ENCODE measurements around the gene RBM20. TPM values are rescaled to one million over a fixed set of nuclear protein-coding genes. Genes with fewer than 3 reads are reported as not detected.

The RBM20 gene
- total and polyA plus RNA-seq, 2 of the 4 experiments (the other 2 are of a cell fraction) = under 0.01 to 0.15 TPM

- peaks cover 3% of the 10 kb centered on the region for H3K27me3 ChIP-seq (ENCODE audit: control insufficient read depth, insufficient read depth, low read length)
- H3K4ac ChIP-seq (ENCODE audit: low read depth, low read length) = no peak overlapping the region
- H4K20me1 ChIP-seq (ENCODE audit: insufficient read depth, low read length) = no peaks in the 10 kb centered on the region
- no peak overlapping the region for H4K91ac ChIP-seq (ENCODE audit: insufficient read depth, low read depth, low read length)
- H4K8ac ChIP-seq (ENCODE audit: low read depth in 2 of 2, low read length in 2 of 2) = no peak overlapping the region
- H3K14ac ChIP-seq (replicated peaks; ENCODE audit: low read depth, low read length) = no peak overlapping the region
- DNase-seq = no peak
- no CpG with 5 or more reads among the region's 4 CpGs for WGBS, 2 experiments (ENCODE audit: extremely low coverage in 2 of 2, insufficient read length in 1 of 2)
- no peak overlapping the region for H3K4me3 ChIP-seq (ENCODE audit: insufficient read depth, low read depth, low read length)
- H2AFZ ChIP-seq (replicated peaks; ENCODE audit: low read length, poor library complexity) = no peak overlapping the region
- in situ Hi-C loops (cut with MboI; ENCODE audit: low sequenced_read_pairs) = no loop called here
- no peaks in the 10 kb centered on the region for H3K36me3 ChIP-seq (ENCODE audit: control insufficient read depth, insufficient read depth, low read length)
- no peak overlapping the region for H2BK15ac ChIP-seq (ENCODE audit: low read depth, low read length)
- no peak overlapping the region for H3K27ac ChIP-seq (ENCODE audit: insufficient read depth, low read length)
- intact Hi-C loops (cut with micrococcal nuclease) = no loop called here
- H3K4me2 ChIP-seq (ENCODE audit: low read depth, low read length) = no peak overlapping the region
- no peaks in the 10 kb centered on the region for H3K79me1 ChIP-seq (ENCODE audit: low read depth in 1 of 2, low read length in 2 of 2)
- H3K9me3 ChIP-seq (ENCODE audit: control insufficient read depth, insufficient read depth, low read length) = peaks cover 1% of the 10 kb centered on the region; the same call in 1 of the 2 replicates
- H2AK9ac ChIP-seq (replicated peaks; ENCODE audit: low read depth, low read length, poor library complexity) = no peak overlapping the region
- dilution Hi-C loops (cut with HindIII; ENCODE audit: low sequenced_read_pairs, unreplicated experiment) = no loop called here
- no TSS peak for BruUV-seq (replicated peaks)
- no peak for TF ChIP-seq RCOR1 (IDR thresholded peaks at IDR 0.05; ENCODE audit: insufficient replicate concordance, low read length)
- no peak for TF ChIP-seq NFE2L2 (IDR thresholded peaks at IDR 0.05; ENCODE audit: low read depth, low read length)
- no peak for TF ChIP-seq MXI1 (IDR thresholded peaks at IDR 0.05; ENCODE audit: borderline replicate concordance, low read depth, low read length)
- TF ChIP-seq FOS (IDR thresholded peaks at IDR 0.05; ENCODE audit: low read depth, low read length) = no peak
- no peak for TF ChIP-seq RFX5 (IDR thresholded peaks at IDR 0.05; ENCODE audit: low read depth, low read length)
- no peak for TF ChIP-seq MAZ (IDR thresholded peaks at IDR 0.05; ENCODE audit: borderline replicate concordance, low read depth, low read length)
- TF ChIP-seq ELK1 (IDR thresholded peaks at IDR 0.05; ENCODE audit: borderline replicate concordance, low read depth, low read length) = no peak
- POLR2A ChIA-PET (ENCODE audit: unreplicated experiment) = interaction anchor here (0.6 kb wide), 1 partner anchor 9 kb away, joined by 4 read pairs; no protein-coding TSS in a partner anchor
- no peak for ATAC-seq (ENCODE audit: low read depth)
- H3K9me1 ChIP-seq (ENCODE audit: insufficient read depth, low read length) = no peaks in the 10 kb centered on the region
- no peak overlapping the region for H2AK5ac ChIP-seq (ENCODE audit: low read depth, low read length)
- H2BK120ac ChIP-seq (ENCODE audit: low read depth, low read length) = no peak overlapping the region
- no peak overlapping the region for H3K18ac ChIP-seq (ENCODE audit: low read depth, low read length)
- CTCF ChIA-PET = no interaction called here
- no peak overlapping the region for H3K56ac ChIP-seq (ENCODE audit: extremely low read depth, insufficient read depth, low read length)
- H2BK20ac ChIP-seq (ENCODE audit: low read depth, low read length) = no peak overlapping the region
- H3K9ac ChIP-seq (ENCODE audit: low read depth, low read length) = no peak overlapping the region
- no peak overlapping the region for H3K23ac ChIP-seq (ENCODE audit: low read depth, low read length)
- H4K5ac ChIP-seq (ENCODE audit: low read depth, low read length) = no peak overlapping the region
- H3K4me1 ChIP-seq (ENCODE audit: control insufficient read depth, insufficient read depth, low read length) = peaks cover 2% of the 10 kb centered on the region; the same call in 1 of the 2 replicates
- H2BK5ac ChIP-seq (ENCODE audit: low read depth, low read length, poor library complexity, severe bottlenecking) = no peak overlapping the region
These were observed 115.4 kb downstream of the RBM20 start for GRCh38 chr10:110759523-110759922.
